Cardiac muscle cell (in vitro differentiated cells and primary cell): ENCODE results near the gene FRMD3. TPM values are rescaled to one million over a fixed set of nuclear protein-coding genes. Genes with fewer than 3 reads are reported as not detected.

ENCODE experiments used
- DNase-seq, 2 donors: peaks; one replicate each; pipeline versions ENCODE4 v3.0.0 to v3.0.0-alpha.2; 2010 to 2017; ENCODE audit warnings: low read depth in 1 of 2, low spot score in 1 of 2
- H3K27ac ChIP-seq: fragments of 200-600 bp; sonication (generic); 2 replicates; pipeline ENCODE4 v1.5.1; 2016
- H3K27me3 ChIP-seq: fragments of 200-600 bp; sonication (generic); 2 replicates; pipeline ENCODE4 v1.6.0; 2016; ENCODE audit warnings: control low read depth
- H3K36me3 ChIP-seq: fragments of 200-600 bp; sonication (generic); 2 replicates; pipeline ENCODE4 v1.5.1; 2016; ENCODE audit warnings: control low read depth
- H3K4me1 ChIP-seq: fragments of 200-600 bp; sonication (generic); 2 replicates; pipeline ENCODE4 v1.8.1; 2017; ENCODE audit warnings: low read depth, mild to moderate bottlenecking, mixed run types
- H3K4me3 ChIP-seq: fragments of 200-600 bp; sonication (generic); 2 replicates; pipeline ENCODE4 v1.5.1; 2016; ENCODE audit warnings: mild to moderate bottlenecking
- H3K9me3 ChIP-seq: fragments of 200-600 bp; sonication (generic); 2 replicates; pipeline ENCODE4 v1.5.1; 2017; ENCODE audit warnings: low read depth, mild to moderate bottlenecking, control low read depth
- polyA plus RNA-seq: library from polyadenylated mRNA; unstranded; fragments of >200 nt; fragmentation: Nextera tagmentation; extraction: Ambion mirVana; gene quantifications from 2 replicates; pipeline ENCODE4 v1.2.1, GENCODE V29; 2016
- total RNA-seq: library from RNA; depleted of rRNA; stranded (reverse); fragments of >200 nt; gene quantifications from 2 replicates; pipeline ENCODE4 v1.2.3, GENCODE V29; 2016
- TF ChIP-seq, protein P1 (sequence below): IDR thresholded peaks from 2 replicates; pipeline ENCODE4 v1.5.1; 2012; ENCODE audit warnings: low read depth, mild to moderate bottlenecking, low read length

FRMD3 gene
- total and polyA plus RNA-seq, 2 experiments from 2014 or later: 61.5 to 66.4 TPM

DNA sequence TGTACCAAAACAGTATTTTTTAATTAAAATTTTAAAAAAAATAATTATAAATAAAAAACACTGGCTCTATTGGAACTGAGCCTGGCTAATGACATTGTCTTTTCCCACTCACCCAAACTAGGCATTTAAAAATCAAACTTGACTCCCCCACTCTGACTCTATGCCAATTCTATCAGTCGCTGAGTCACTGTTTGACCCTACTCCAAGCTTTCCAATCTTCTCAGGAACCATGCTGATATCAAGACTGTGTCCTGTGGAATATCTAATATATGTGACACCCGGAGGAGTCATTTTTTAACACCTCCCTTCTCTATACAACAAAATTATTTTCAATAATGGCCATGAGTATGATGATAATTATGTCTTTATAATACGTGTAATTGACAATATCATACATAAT, 303.7 kb downstream of the FRMD3 start:
- no peaks in the 10 kb centered on the region for H3K9me3 ChIP-seq
- TF ChIP-seq, protein P1, sequence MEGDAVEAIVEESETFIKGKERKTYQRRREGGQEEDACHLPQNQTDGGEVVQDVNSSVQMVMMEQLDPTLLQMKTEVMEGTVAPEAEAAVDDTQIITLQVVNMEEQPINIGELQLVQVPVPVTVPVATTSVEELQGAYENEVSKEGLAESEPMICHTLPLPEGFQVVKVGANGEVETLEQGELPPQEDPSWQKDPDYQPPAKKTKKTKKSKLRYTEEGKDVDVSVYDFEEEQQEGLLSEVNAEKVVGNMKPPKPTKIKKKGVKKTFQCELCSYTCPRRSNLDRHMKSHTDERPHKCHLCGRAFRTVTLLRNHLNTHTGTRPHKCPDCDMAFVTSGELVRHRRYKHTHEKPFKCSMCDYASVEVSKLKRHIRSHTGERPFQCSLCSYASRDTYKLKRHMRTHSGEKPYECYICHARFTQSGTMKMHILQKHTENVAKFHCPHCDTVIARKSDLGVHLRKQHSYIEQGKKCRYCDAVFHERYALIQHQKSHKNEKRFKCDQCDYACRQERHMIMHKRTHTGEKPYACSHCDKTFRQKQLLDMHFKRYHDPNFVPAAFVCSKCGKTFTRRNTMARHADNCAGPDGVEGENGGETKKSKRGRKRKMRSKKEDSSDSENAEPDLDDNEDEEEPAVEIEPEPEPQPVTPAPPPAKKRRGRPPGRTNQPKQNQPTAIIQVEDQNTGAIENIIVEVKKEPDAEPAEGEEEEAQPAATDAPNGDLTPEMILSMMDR: no peak

DNA sequence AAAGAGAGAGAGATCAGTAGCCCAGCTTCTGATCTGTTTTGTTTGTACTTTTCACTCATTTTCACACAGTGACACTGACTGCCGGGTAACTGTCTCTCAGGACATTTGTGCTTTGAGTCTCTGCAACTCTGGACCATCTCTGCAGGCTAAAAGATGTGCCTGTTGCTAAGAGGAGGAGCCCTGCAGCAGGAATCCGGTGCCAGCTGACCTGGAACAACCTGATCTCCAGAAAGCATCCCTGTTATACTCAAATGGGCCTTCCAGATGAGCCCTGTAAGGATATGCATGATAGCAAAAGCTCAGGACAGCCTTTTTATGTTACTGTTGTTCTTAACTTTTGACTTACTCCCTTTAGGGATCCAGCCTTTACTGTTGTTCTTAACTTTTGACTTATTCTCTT, 304.6 kb downstream of the FRMD3 start:
- Histone ChIP-seq H3K27ac (no peak overlapping the region), H3K9me3 (no peaks in the 10 kb centered on the region), H3K4me1 (peaks cover 22% of the 10 kb centered on the region), H3K36me3 (no peaks in the 10 kb centered on the region), H3K4me3 (no peak overlapping the region), H3K27me3 (no peaks in the 10 kb centered on the region)
- no peak for DNase-seq
- TF ChIP-seq, protein P1: no peak

More for the DNA sequence above, 303.7 kb downstream of the FRMD3 start:
- no peak overlapping the region for H3K27ac ChIP-seq
- no peaks in the 10 kb centered on the region for H3K27me3 ChIP-seq
- H3K4me1 ChIP-seq: peaks cover 31% of the 10 kb centered on the region
- DNase-seq: peak in 1 of 2 donors; percentile 55
- H3K4me3 ChIP-seq: no peak overlapping the region
- no peaks in the 10 kb centered on the region for H3K36me3 ChIP-seq

DNA sequence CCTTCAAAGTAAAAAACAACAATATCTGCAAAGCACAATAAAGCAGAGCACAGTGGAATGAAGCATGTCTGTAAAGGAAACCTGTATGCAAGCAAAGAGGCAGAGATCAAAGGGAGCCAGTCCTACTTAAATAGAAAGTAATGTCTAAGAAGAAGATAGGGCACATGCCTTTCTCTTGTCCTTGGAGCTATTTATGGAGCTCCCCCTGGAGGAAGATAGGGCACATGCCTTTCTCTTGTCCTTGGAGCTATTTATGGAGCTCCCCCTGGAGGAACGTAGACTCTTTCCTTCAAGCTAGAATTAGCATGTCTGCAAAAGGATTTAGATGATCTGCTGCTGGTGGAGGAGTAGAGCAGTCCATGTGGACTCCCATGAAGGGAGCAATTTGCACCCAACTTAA, 307.2 kb downstream of the FRMD3 start:
- H3K4me1 ChIP-seq: peaks cover 20% of the 10 kb centered on the region
- no peaks in the 10 kb centered on the region for H3K36me3 ChIP-seq
- H3K27ac ChIP-seq: peak overlapping the region; percentile 20
- DNase-seq: peak in 1 of 2 donors; percentile 61
- TF ChIP-seq, protein P1: peak; percentile 68
- H3K27me3 ChIP-seq: no peaks in the 10 kb centered on the region
- H3K4me3 ChIP-seq: no peak overlapping the region
- no peaks in the 10 kb centered on the region for H3K9me3 ChIP-seq

DNA sequence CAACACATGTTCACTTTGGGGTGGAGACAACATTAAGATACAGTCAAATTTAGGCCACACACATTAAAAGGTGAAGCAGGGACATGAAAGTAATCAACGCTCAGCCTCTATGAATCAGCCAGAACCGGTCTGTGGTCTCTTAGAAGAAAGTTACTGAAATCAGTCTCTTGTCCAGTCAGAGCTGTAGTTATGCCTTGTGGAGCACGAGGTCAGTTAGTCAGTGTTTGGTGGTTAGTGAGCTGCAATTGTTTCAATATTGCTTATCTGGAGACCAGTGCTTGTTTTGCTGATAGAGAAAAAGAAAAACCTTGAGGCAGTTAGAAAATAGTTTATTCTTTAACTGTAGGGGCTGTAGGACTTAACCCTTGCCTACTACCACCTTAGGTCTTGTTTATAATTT, 317.5 kb downstream of the FRMD3 start:
- H3K4me3 ChIP-seq: no peak overlapping the region
- DNase-seq: peak; percentile 23 to 89
- H3K27me3 ChIP-seq: no peaks in the 10 kb centered on the region
- TF ChIP-seq, protein P1: no peak
- H3K36me3 ChIP-seq: no peaks in the 10 kb centered on the region
- no peaks in the 10 kb centered on the region for H3K9me3 ChIP-seq
- peaks cover 22% of the 10 kb centered on the region for H3K4me1 ChIP-seq
- H3K27ac ChIP-seq: peak overlapping the region; percentile 24

DNA sequence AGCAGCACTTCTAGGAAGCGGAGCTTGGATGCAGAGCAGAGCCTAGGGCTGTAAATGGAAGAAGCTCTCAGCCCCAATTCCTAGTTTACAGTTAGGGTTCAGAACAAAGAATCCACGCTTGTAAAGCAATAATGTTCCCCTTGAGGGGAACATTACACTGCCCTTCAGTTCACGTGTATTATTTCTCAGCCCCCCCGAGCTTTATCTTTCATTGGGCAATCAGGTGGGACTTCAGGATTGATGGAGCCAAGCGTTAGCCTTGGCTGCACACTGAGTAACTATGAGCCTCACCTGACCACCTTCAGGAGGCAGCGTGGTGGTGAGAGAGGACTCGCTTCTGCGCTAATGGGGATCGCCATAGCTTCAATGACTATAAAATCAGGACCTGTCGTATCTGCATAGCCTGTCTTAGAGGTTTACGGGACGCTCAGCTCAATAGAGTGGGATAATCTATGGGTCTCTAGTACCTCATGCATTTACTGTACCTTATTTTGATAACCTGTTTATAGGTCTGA, 318.2 kb downstream of the FRMD3 start:
- Histone ChIP-seq H3K9me3 (no peaks in the 10 kb centered on the region), H3K27ac (peak overlapping the region; percentile 34)
- TF ChIP-seq, protein P1: no peak

More for the DNA sequence above, 318.2 kb downstream of the FRMD3 start:
- H3K4me3 ChIP-seq: peak overlapping the region; percentile 70
- no peaks in the 10 kb centered on the region for H3K27me3 ChIP-seq
- peaks cover 22% of the 10 kb centered on the region for H3K4me1 ChIP-seq
- no peak for DNase-seq
- no peaks in the 10 kb centered on the region for H3K36me3 ChIP-seq
